HepG2 (cell line): ENCODE data around the gene MICOS13. TPM values are rescaled to one million over a fixed set of nuclear protein-coding genes. Genes with fewer than 3 reads are reported as not detected.

Experiments
- ATAC-seq: fragments of 200-7000 bp; cut with Tn5 transposase; 3 replicates; pipeline ENCODE4 v1.9.1; 2020; ENCODE audit warnings: mild to moderate bottlenecking, moderate library complexity
- BruUV-seq: library from RNA; stranded (reverse); fragments of 400-500 nt; replicated peaks from 2 replicates; lab custom pipeline; 2021; lab: Mats Ljungman, UMichigan
- CTCF ChIA-PET: fragments of 300-600 bp; formaldehyde crosslinking; extraction: SDS; loops from one replicate; lab custom pipeline; 2021; ENCODE audit warnings: low total read pairs, inconsistent platforms, low intra/inter-chr PET ratio; lab: Yijun Ruan, JAX
- POLR2A ChIA-PET: fragments of 350-600 bp; sonication (Branson Sonifier 250); formaldehyde crosslinking; loops from one replicate; lab custom pipeline; 2020; ENCODE audit warnings: antibody characterized with exemption, inconsistent platforms; lab: Yijun Ruan, JAX
- DNase-seq: peaks from one replicate; pipeline ENCODE4 v3.0.0-alpha.2; 2015; ENCODE audit warnings: low spot score
- FAIRE-seq: peaks from 3 replicates; lab custom pipeline; 2011; peaks lifted over from hg19 to GRCh38; lab: Jason Lieb, UNC
- H2AFZ ChIP-seq: one replicate; pipeline ENCODE4 v1.6.1; 2011; ENCODE audit warnings: low read length, inconsistent platforms
- H3K27ac ChIP-seq: fragments of 300-600 bp; 3 replicates; pipeline ENCODE4 v1.8.0; 2011; ENCODE audit warnings: mixed run types, mild to moderate bottlenecking, mixed read lengths, low read length, inconsistent platforms; ENCODE audit not compliant: insufficient read depth; ENCODE audit errors: extremely low read length
- H3K27me3 ChIP-seq, 2 experiments: fragments of 200-600 bp in 1 of 2; 2 replicates in 1 of 2; 3 replicates in 1 of 2; pipeline versions ENCODE4 v1.6.0 to v1.8.0; 2011; ENCODE audit warnings: low read length in 2 of 2, mild to moderate bottlenecking in 2 of 2, moderate library complexity in 2 of 2, inconsistent platforms in 1 of 2; ENCODE audit not compliant: insufficient read depth in 2 of 2, control insufficient read depth in 1 of 2
- H3K36me3 ChIP-seq, 2 experiments: fragments of 200-600 bp in 1 of 2; replicated peaks in 1 of 2; 2 replicates in 1 of 2; 3 replicates in 1 of 2; pipeline versions ENCODE4 v1.5.1 to v1.8.0; 2011; ENCODE audit warnings: low read length in 2 of 2, inconsistent platforms in 1 of 2; ENCODE audit not compliant: insufficient read depth in 2 of 2, control insufficient read depth in 1 of 2
- H3K4me1 ChIP-seq: 2 replicates; pipeline ENCODE4 v1.5.1; 2012; ENCODE audit warnings: low read length, inconsistent platforms; ENCODE audit not compliant: insufficient read depth
- H3K4me2 ChIP-seq: 2 replicates; pipeline ENCODE4 v1.6.0; 2011; ENCODE audit warnings: low read depth, low read length, inconsistent platforms
- H3K4me3 ChIP-seq, 3 experiments: fragments of 200-600 bp in 1 of 3; sonication (generic), shearing (Covaris generic) in 1 of 3; replicated peaks in 1 of 3; 2 replicates each; pipeline ENCODE4 v1.5.1; 2011 to 2016; ENCODE audit warnings: low read length in 3 of 3, inconsistent platforms in 2 of 3, low read depth in 2 of 3, mild to moderate bottlenecking in 2 of 3, control low read depth in 1 of 3, mixed read lengths in 1 of 3; ENCODE audit not compliant: insufficient read depth in 1 of 3
- H3K79me2 ChIP-seq: one replicate; pipeline ENCODE4 v1.6.1; 2011; ENCODE audit warnings: low read length, inconsistent platforms; ENCODE audit not compliant: insufficient read depth
- H3K9ac ChIP-seq: 2 replicates; pipeline ENCODE4 v1.6.0; 2011; ENCODE audit warnings: mild to moderate bottlenecking, low read depth, low read length, inconsistent platforms; ENCODE audit not compliant: insufficient read depth
- H3K9me3 ChIP-seq: 2 replicates; pipeline ENCODE4 v1.5.1; 2012; ENCODE audit warnings: mild to moderate bottlenecking, low read length
- H4K20me1 ChIP-seq: 2 replicates; pipeline ENCODE4 v1.6.0; 2011; ENCODE audit warnings: inconsistent platforms, mild to moderate bottlenecking, low read length, moderate library complexity; ENCODE audit not compliant: insufficient read depth
- ZMAT3 ChIP-seq: sonication (generic); formaldehyde crosslinking; conservative IDR thresholded peaks from 2 replicates; pipeline ENCODE4 v1.7.0; 2021; ENCODE audit warnings: missing genetic modification reagents
- WGBS: methylation state at CpG from one replicate; pipeline ENCODE4 v1.1.6; 2017; ENCODE audit warnings: low lambda C conversion rate; 5-methylcytosine and 5-hydroxymethylcytosine counted together
- in situ Hi-C: cut with HindIII; loops from 2 replicates; pipeline ENCODE4 v1.10.0; 2017; ENCODE audit warnings: low pct_unique_long_range_greater_than_20kb; ENCODE audit not compliant: extremely low pct_ligation_motif_present
- intact Hi-C: fragments of 100-400 bp; cut with micrococcal nuclease; formaldehyde crosslinking; loops from one replicate; pipeline ENCODE4 v1.10.0; 2022; ENCODE audit not compliant: unreplicated experiment
- polyA plus RNA-seq, 8 experiments: library from polyadenylated mRNA; depleted of rRNA in 3 of 8; stranded (reverse) in 7 of 8; unstranded in 1 of 8; fragments of >200 nt; fragmentation: Illumina TruSeq in 4 of 8; extraction: Trizol in 4 of 8; gene quantifications; 2 replicates each; pipeline versions ENCODE4 v1.2.1 to v1.2.3, GENCODE V29; 2011 to 2016; ENCODE audit warnings: low read depth in 4 of 8, missing spikeins in 1 of 8, mixed read lengths in 1 of 8; ENCODE audit not compliant: insufficient read depth in 1 of 8
- total RNA-seq, 5 experiments: library from RNA; depleted of rRNA; stranded (reverse); fragments of >200 nt; fragmentation: Illumina TruSeq; extraction: Trizol; gene quantifications; 2 replicates each; pipeline ENCODE4 v1.2.3, GENCODE V29; 2016; ENCODE audit warnings: low read depth in 1 of 5
- TF ChIP-seq, protein P1 (sequence below): sonication (generic); formaldehyde crosslinking; IDR thresholded peaks from 2 replicates; pipeline ENCODE4 v1.4.0; 2020; ENCODE audit warnings: missing genetic modification reagents

The MICOS13 gene
- total and polyA plus RNA-seq, 2 of the 13 experiments (the other 11 are each of a cell fraction or from before 2014, with no cell fraction given): 28.8 to 35.4 TPM

DNA sequence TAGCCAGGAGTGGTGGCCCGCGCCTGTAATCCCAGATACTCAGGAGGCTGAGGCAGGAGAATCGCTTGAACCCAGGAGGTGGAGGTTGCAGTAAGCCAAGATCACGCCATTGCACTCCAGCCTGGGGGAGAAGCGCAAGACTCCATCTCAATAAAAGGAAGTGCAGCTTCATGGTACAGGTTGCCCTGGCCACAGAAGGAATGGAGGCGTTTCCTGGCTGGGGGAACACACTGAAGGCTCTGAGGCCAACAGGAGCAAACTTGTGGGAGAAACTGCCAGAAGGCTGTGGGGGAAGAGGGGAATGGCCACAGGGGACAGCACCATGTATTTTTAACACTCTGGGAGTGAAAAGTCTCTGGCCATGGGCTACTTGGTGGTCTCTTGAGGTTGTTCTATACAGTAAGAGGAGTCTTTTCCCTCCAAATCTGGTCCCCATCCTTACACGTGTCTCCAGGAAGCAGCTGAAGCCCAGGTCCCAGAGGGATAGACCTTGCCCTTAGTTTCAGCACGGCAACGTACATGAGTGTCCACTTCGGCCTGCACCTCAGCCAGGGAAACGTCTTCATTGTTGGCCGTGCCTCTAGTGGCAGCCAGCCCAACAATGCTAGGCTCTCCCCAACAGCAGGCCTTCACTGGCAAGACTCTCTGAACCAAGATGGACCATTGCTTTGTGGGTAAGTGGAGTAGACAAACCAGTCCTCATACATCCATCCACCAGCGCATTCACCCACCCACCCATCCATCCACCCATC, 7.4 kb downstream of the MICOS13 start:
- DNase-seq: no peak
- H3K79me2 ChIP-seq: no peaks in the 10 kb centered on the region
- ChIA-PET POLR2A (no interaction called here), CTCF (no interaction called here)
- no peak for FAIRE-seq
- H2AFZ ChIP-seq: no peak overlapping the region
- no peak overlapping the region for H3K4me2 ChIP-seq
- no peaks in the 10 kb centered on the region for H3K27me3 ChIP-seq
- H3K9me3 ChIP-seq: no peaks in the 10 kb centered on the region
- no peak overlapping the region for H3K4me3 ChIP-seq
- peaks cover 3% of the 10 kb centered on the region for H3K4me1 ChIP-seq
- no TSS peak for BruUV-seq
- WGBS: 96% methylated on average over 13 of the region's 13 CpGs
- intact Hi-C loops (no loop called here), in situ Hi-C loops (no loop called here)
- no peak overlapping the region for H3K27ac ChIP-seq
- TF ChIP-seq ZMAT3 (CRISPR knock-in tag): no peak
- TF ChIP-seq, protein P1, sequence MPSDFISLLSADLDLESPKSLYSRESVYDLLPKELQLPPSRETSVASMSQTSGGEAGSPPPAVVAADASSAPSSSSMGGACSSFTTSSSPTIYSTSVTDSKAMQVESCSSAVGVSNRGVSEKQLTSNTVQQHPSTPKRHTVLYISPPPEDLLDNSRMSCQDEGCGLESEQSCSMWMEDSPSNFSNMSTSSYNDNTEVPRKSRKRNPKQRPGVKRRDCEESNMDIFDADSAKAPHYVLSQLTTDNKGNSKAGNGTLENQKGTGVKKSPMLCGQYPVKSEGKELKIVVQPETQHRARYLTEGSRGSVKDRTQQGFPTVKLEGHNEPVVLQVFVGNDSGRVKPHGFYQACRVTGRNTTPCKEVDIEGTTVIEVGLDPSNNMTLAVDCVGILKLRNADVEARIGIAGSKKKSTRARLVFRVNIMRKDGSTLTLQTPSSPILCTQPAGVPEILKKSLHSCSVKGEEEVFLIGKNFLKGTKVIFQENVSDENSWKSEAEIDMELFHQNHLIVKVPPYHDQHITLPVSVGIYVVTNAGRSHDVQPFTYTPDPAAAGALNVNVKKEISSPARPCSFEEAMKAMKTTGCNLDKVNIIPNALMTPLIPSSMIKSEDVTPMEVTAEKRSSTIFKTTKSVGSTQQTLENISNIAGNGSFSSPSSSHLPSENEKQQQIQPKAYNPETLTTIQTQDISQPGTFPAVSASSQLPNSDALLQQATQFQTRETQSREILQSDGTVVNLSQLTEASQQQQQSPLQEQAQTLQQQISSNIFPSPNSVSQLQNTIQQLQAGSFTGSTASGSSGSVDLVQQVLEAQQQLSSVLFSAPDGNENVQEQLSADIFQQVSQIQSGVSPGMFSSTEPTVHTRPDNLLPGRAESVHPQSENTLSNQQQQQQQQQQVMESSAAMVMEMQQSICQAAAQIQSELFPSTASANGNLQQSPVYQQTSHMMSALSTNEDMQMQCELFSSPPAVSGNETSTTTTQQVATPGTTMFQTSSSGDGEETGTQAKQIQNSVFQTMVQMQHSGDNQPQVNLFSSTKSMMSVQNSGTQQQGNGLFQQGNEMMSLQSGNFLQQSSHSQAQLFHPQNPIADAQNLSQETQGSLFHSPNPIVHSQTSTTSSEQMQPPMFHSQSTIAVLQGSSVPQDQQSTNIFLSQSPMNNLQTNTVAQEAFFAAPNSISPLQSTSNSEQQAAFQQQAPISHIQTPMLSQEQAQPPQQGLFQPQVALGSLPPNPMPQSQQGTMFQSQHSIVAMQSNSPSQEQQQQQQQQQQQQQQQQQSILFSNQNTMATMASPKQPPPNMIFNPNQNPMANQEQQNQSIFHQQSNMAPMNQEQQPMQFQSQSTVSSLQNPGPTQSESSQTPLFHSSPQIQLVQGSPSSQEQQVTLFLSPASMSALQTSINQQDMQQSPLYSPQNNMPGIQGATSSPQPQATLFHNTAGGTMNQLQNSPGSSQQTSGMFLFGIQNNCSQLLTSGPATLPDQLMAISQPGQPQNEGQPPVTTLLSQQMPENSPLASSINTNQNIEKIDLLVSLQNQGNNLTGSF: no peak
- no peak for ATAC-seq
- H3K9ac ChIP-seq: no peak overlapping the region
- no peaks in the 10 kb centered on the region for H4K20me1 ChIP-seq
- H3K36me3 ChIP-seq: peaks cover 12 to 18% of the 10 kb centered on the region in 2 experiments; a peak in 4 of 5 replicates
